Natural killer cell (primary cell): ENCODE data around the gene PYCR2. TPM values are rescaled to one million over a fixed set of nuclear protein-coding genes. Genes with fewer than 3 reads are reported as not detected.

Source experiments
- ATAC-seq, 3 donors: fragments of 150-1000 bp in 2 of 3; fragments of 200-7000 bp in 1 of 3; cut with Tn5 transposase; 1 replicate in 1 of 3; 2 replicates in 2 of 3; pipeline ENCODE4 v1.10.0; 2021; ENCODE audit warnings: mild to moderate bottlenecking in 2 of 3, moderate library complexity in 2 of 3
- DNase-seq, 2 donors: peaks; one replicate each; pipeline versions ENCODE4 v3.0.0 to v3.0.0-alpha.2; 2013 to 2021; ENCODE audit warnings: mixed read lengths in 1 of 2
- H3K27ac ChIP-seq: one replicate; pipeline ENCODE4 v1.5.1; 2013; ENCODE audit warnings: mild to moderate bottlenecking, low read length
- H3K27me3 ChIP-seq: one replicate; pipeline ENCODE4 v1.6.1; 2013; ENCODE audit warnings: low read length; ENCODE audit not compliant: control insufficient read depth, insufficient read depth
- H3K36me3 ChIP-seq: one replicate; pipeline ENCODE4 v1.6.1; 2013; ENCODE audit warnings: low read length; ENCODE audit not compliant: control insufficient read depth, insufficient read depth
- H3K4me1 ChIP-seq: one replicate; pipeline ENCODE4 v1.6.1; 2013; ENCODE audit warnings: low read length; ENCODE audit not compliant: control insufficient read depth, insufficient read depth
- H3K4me3 ChIP-seq: one replicate; pipeline ENCODE4 v1.5.1; 2013; ENCODE audit warnings: low read length
- H3K9me3 ChIP-seq: one replicate; pipeline ENCODE4 v1.6.1; 2013; ENCODE audit warnings: low read length; ENCODE audit not compliant: control insufficient read depth, insufficient read depth
- H3K27ac Mint-ChIP-seq, 2 donors: one replicate each; pipeline ENCODE4 v1.8.0; 2022; ENCODE audit warnings: mild to moderate bottlenecking in 2 of 2, mixed read lengths in 2 of 2, moderate library complexity in 1 of 2
- H3K27me3 Mint-ChIP-seq, 2 donors: one replicate each; pipeline ENCODE4 v1.8.0; 2022; ENCODE audit warnings: low read depth in 2 of 2, mixed read lengths in 2 of 2
- H3K36me3 Mint-ChIP-seq: one replicate; pipeline ENCODE4 v1.8.0; 2022; ENCODE audit warnings: mixed read lengths
- H3K4me1 Mint-ChIP-seq, 2 donors: one replicate each; pipeline ENCODE4 v1.8.0; 2022; ENCODE audit warnings: mixed read lengths in 2 of 2
- H3K4me3 Mint-ChIP-seq: one replicate; pipeline ENCODE4 v1.8.0; 2022; ENCODE audit warnings: mild to moderate bottlenecking, moderate library complexity, mixed read lengths
- H3K9me3 Mint-ChIP-seq, 2 donors: one replicate each; pipeline ENCODE4 v1.8.0; 2022; ENCODE audit warnings: mixed read lengths in 2 of 2
- CTCF ChIP-seq: fragments of 200-600 bp; IDR thresholded peaks from one replicate; pipeline ENCODE4 v1.8.0; 2022; ENCODE audit warnings: antibody characterized with exemption
- WGBS: methylation state at CpG from one replicate; pipeline ENCODE4 v1.1.7; 2013; ENCODE audit warnings: missing lambda C conversion rate; ENCODE audit not compliant: insufficient coverage; 5-methylcytosine and 5-hydroxymethylcytosine counted together
- intact Hi-C: fragments of 100-400 bp; cut with micrococcal nuclease; formaldehyde crosslinking; loops from one replicate; pipeline ENCODE4 v1.14.2; 2022
- total RNA-seq, 4 donors: library from RNA; stranded (reverse); fragments of 120-200 nt in 1 of 4; gene quantifications; one replicate each; pipeline versions ENCODE4 v1.2.3 to v1.2.4, GENCODE V29; 2013 to 2022

PYCR2 gene
- total RNA-seq, 3 donors from 2014 or later (not counting 1 experiment from before 2014, with no cell fraction given): 57.7 to 74.5 (median 62.6) TPM

GRCh38 chr1:225885336-225885735 lies 38.7 kb downstream of the PYCR2 start:
- Histone ChIP-seq H3K27ac (no peak overlapping the region), H3K4me3 (no peak overlapping the region), H3K36me3 (no peaks in the 10 kb centered on the region), H3K4me1 (peaks cover 30% of the 10 kb centered on the region), H3K9me3 (no peaks in the 10 kb centered on the region), H3K27me3 (no peaks in the 10 kb centered on the region)
- DNase-seq (no peak), ATAC-seq (no peak)
- intact Hi-C loops: no loop called here
- TF ChIP-seq CTCF: no peak
- Mint-ChIP-seq H3K4me3 (no peak overlapping the region), H3K27ac (no peak overlapping the region), H3K36me3 (no peaks in the 10 kb centered on the region), H3K9me3 (no peaks in the 10 kb centered on the region), H3K27me3 (peaks cover 5 to 10% of the 10 kb centered on the region in 2 donors), H3K4me1 (peaks cover 12 to 26% of the 10 kb centered on the region in 2 donors)
- WGBS: 89% methylated on average over 6 of the region's 6 CpGs

GRCh38 chr1:225883616-225884265 lies 40.3 kb downstream of the PYCR2 start:
- H3K36me3 ChIP-seq: no peaks in the 10 kb centered on the region
- intact Hi-C loops: no loop called here
- peaks cover 5 to 10% of the 10 kb centered on the region in 2 donors for H3K27me3 Mint-ChIP-seq
- no peaks in the 10 kb centered on the region for H3K9me3 Mint-ChIP-seq
- peak overlapping the region; percentile 91 for H3K4me3 Mint-ChIP-seq
- no peaks in the 10 kb centered on the region for H3K9me3 ChIP-seq
- TF ChIP-seq CTCF: no peak
- 89% methylated on average over 9 of the region's 11 CpGs for WGBS
- DNase-seq (no peak), ATAC-seq (no peak)
- no peaks in the 10 kb centered on the region for H3K36me3 Mint-ChIP-seq
- peak overlapping the region; percentile 72 to 83 for H3K27ac Mint-ChIP-seq
- peaks cover 46% of the 10 kb centered on the region for H3K4me1 ChIP-seq
- no peaks in the 10 kb centered on the region for H3K27me3 ChIP-seq
- H3K27ac ChIP-seq: no peak overlapping the region
- no peak overlapping the region for H3K4me3 ChIP-seq
- H3K4me1 Mint-ChIP-seq: peaks cover 27 to 42% of the 10 kb centered on the region in 2 donors

GRCh38 chr1:225882694-225883615 lies 41.1 kb downstream of the PYCR2 start:
- H3K4me3 Mint-ChIP-seq: peak overlapping the region; percentile 91
- Histone ChIP-seq H3K27ac (peak overlapping the region; percentile 91), H3K9me3 (no peaks in the 10 kb centered on the region), H3K27me3 (no peaks in the 10 kb centered on the region), H3K4me3 (peak overlapping the region; percentile 99), H3K36me3 (no peaks in the 10 kb centered on the region), H3K4me1 (peaks cover 52% of the 10 kb centered on the region)
- intact Hi-C loops: loop anchor here (1.0 kb wide), 1 partner anchor 14 kb away; no protein-coding TSS in a partner anchor
- WGBS: 6% methylated on average over 63 of the region's 63 CpGs
- H3K27me3 Mint-ChIP-seq: peaks cover 5 to 10% of the 10 kb centered on the region in 2 donors
- peak; percentile 32 to 45 (median 37) for ATAC-seq
- peak in 1 of 2 donors; percentile 60 for DNase-seq
- TF ChIP-seq CTCF: no peak
- no peaks in the 10 kb centered on the region for H3K36me3 Mint-ChIP-seq
- H3K27ac Mint-ChIP-seq: peak overlapping the region; percentile 72 to 83
- H3K4me1 Mint-ChIP-seq: peaks cover 34 to 49% of the 10 kb centered on the region in 2 donors
- H3K9me3 Mint-ChIP-seq: no peaks in the 10 kb centered on the region
